ENCODE results near the gene SLC39A8.

DNA sequence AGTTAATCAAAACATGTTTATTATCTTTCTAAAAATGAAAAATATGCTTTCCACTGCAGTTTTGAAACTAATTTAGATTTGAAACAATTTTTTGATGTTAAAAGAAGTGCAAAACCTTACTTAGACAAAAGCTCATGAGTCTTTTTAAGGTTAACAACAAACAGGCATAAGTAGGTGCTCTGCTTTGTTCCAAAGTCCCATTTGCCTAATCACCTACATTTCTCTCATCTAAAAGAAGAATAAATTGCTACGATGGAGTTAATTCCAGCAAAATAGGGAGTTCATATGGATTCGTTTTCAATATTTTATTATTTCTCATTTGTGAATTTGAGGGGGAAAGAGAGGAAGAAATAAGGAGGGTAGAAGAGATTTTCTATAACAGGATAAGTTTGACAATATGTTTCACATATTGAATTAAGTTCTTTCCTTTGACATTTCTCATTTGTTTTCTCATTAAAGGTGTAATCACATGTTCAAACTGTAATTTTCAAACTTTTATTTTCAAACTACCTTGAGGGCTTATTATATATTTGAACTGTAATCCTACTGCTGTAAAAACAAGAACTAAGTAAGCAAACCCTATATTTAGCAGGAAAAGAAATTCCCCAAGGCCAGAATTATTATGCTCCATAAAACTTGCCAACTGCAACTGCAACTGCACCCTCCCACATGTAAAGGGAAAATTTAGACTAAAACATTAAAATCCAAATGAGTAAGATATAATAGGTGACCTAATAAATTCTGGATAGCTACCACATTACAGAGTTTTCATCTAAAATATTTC lies 9.6 kb upstream of the SLC39A8 start:
- TF ChIP-seq, protein P1, sequence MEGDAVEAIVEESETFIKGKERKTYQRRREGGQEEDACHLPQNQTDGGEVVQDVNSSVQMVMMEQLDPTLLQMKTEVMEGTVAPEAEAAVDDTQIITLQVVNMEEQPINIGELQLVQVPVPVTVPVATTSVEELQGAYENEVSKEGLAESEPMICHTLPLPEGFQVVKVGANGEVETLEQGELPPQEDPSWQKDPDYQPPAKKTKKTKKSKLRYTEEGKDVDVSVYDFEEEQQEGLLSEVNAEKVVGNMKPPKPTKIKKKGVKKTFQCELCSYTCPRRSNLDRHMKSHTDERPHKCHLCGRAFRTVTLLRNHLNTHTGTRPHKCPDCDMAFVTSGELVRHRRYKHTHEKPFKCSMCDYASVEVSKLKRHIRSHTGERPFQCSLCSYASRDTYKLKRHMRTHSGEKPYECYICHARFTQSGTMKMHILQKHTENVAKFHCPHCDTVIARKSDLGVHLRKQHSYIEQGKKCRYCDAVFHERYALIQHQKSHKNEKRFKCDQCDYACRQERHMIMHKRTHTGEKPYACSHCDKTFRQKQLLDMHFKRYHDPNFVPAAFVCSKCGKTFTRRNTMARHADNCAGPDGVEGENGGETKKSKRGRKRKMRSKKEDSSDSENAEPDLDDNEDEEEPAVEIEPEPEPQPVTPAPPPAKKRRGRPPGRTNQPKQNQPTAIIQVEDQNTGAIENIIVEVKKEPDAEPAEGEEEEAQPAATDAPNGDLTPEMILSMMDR (IDR thresholded peaks at IDR 0.05; ENCODE audit: low read depth, low read length): no peak
- TF ChIP-seq EZH2phosphoT487 (IDR thresholded peaks at IDR 0.05; ENCODE audit: low read depth): no peak

Data from OCI-LY3 (cell line).